HG03103 (cell line): ENCODE measurements around the gene EMX1.
"Not testable (repeated sequence)": the region's sequence is repeated elsewhere in the genome, so short reads cannot be mapped to it uniquely, and the experiment has no call there.

Experiments used
- ATAC-seq: cut with Tn5 transposase; IDR thresholded peaks from one replicate; pipeline ENCODE4 v1.9.1; 2021; ENCODE audit warnings: low read depth; ENCODE audit not compliant: unreplicated experiment

Gene EMX1

GRCh38 chr2:72898585-72898906, 18.8 kb upstream of the EMX1 start:
- ATAC-seq = no peak

GRCh38 chr2:72900191-72900825, 17.0 kb upstream of the EMX1 start:
- no peak for ATAC-seq

- no peak for ATAC-seq
Measured at GRCh38 chr2:72901426-72901825, 15.9 kb upstream of the EMX1 start.

GRCh38 chr2:72907369-72907768, 9.9 kb upstream of the EMX1 start:
- ATAC-seq = not testable (repeated sequence)

GRCh38 chr2:72908741-72909140, 8.6 kb upstream of the EMX1 start:
- ATAC-seq = no peak

- ATAC-seq = no peak
Measured at GRCh38 chr2:72911256-72911655, 6.1 kb upstream of the EMX1 start.

GRCh38 chr2:72913486-72914205, 3.7 kb upstream of the EMX1 start:
- no peak for ATAC-seq

- no peak for ATAC-seq
Measured at GRCh38 chr2:72914206-72914559, 3.1 kb upstream of the EMX1 start.

GRCh38 chr2:72914589-72915319, 2.6 kb upstream of the EMX1 start:
- ATAC-seq = no peak

GRCh38 chr2:72915320-72915906, 1.9 kb upstream of the EMX1 start:
- no peak for ATAC-seq

GRCh38 chr2:72915907-72916742, 1.2 kb upstream of the EMX1 start:
- ATAC-seq = peak; percentile 47

- ATAC-seq = no peak
Measured at GRCh38 chr2:72916743-72917137, 579 bp upstream of the EMX1 start.

GRCh38 chr2:72917877-72918553, 696 bp downstream of the EMX1 start:
- no peak for ATAC-seq

GRCh38 chr2:72919414-72920317, 2.3 kb downstream of the EMX1 start:
- no peak for ATAC-seq

GRCh38 chr2:72920318-72921087, 3.2 kb downstream of the EMX1 start:
- ATAC-seq = no peak

GRCh38 chr2:72921088-72921851, 4.0 kb downstream of the EMX1 start:
- ATAC-seq = no peak

- no peak for ATAC-seq
Measured at GRCh38 chr2:72921853-72922252, 4.5 kb downstream of the EMX1 start.
